Astrocyte of the cerebellum (primary cell): ENCODE measurements around the gene UBE2E2.
"Not testable (repeated sequence)": the region's sequence is repeated elsewhere in the genome, so short reads cannot be mapped to it uniquely, and the experiment has no call there.

Source experiments
- DNase-seq: peaks from one replicate; pipeline ENCODE4 v3.0.0-alpha.2; 2011; ENCODE audit warnings: low read depth
- H3K4me3 ChIP-seq: 2 replicates; pipeline ENCODE4 v1.5.1; 2011; ENCODE audit warnings: mild to moderate bottlenecking, low read depth, low read length, moderate library complexity
- in situ Hi-C: cut with HindIII; loops from 2 replicates; pipeline ENCODE4 v1.10.0; 2017; ENCODE audit warnings: low sequenced_read_pairs
- TF ChIP-seq, protein P1 (sequence below): IDR thresholded peaks from 2 replicates; pipeline ENCODE4 v1.5.1; 2012; ENCODE audit warnings: low read length, low read depth, moderate library complexity, mild to moderate bottlenecking; ENCODE audit errors: missing control alignments

The UBE2E2 gene

DNA sequence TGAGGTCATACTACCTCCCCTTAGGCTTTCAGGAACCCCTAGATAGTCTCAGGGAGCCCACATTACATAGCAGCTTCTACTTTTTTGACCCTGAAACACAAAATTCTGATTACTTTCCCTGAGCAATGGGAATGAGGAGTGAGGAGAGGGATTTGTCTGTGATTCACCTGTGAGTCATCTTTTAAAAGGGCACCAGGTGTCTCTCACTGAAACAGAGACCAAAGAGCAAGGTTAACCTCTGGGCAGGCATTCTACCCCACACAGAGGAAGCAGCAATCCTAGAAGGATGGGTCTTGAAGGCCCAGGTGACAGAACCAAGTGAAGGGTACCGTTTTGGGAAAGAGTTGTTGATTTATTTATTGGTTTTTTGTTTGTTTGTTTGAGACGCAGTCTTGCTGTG, 31.1 kb upstream of the UBE2E2 start:
- no peak for DNase-seq
- H3K4me3 ChIP-seq: no peak overlapping the region
- TF ChIP-seq, protein P1, sequence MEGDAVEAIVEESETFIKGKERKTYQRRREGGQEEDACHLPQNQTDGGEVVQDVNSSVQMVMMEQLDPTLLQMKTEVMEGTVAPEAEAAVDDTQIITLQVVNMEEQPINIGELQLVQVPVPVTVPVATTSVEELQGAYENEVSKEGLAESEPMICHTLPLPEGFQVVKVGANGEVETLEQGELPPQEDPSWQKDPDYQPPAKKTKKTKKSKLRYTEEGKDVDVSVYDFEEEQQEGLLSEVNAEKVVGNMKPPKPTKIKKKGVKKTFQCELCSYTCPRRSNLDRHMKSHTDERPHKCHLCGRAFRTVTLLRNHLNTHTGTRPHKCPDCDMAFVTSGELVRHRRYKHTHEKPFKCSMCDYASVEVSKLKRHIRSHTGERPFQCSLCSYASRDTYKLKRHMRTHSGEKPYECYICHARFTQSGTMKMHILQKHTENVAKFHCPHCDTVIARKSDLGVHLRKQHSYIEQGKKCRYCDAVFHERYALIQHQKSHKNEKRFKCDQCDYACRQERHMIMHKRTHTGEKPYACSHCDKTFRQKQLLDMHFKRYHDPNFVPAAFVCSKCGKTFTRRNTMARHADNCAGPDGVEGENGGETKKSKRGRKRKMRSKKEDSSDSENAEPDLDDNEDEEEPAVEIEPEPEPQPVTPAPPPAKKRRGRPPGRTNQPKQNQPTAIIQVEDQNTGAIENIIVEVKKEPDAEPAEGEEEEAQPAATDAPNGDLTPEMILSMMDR: no peak
- in situ Hi-C loops: no loop called here

DNA sequence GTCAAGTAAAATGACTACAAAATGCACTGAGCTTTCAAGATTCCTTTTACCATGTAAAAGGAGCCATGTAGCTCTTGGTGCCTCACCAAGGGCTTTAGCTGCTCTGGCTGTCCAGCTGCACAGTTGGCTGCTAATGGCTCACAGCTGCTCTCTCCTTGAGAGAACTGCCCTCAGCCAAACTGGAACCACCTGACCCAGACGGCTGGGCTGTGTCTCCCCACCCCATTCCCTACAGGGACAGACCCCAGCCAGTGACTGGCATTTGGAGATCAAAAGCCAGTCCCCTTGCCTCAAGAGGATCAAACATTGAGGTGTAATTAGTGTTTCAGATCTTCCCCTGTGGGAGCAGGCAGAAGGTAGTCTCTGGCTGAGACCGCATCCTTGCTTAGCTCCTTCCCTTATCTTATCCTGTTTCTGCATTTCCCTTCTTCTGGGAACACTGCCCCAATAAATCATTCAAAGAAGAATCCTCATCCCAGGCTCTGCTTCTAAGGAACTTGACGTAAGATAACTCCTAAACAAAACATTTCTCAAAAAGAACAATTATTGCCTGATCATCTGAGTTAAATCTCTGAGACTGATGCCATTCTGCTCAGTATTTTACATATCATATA, 28.6 kb upstream of the UBE2E2 start:
- DNase-seq: no peak
- H3K4me3 ChIP-seq: no peak overlapping the region
- in situ Hi-C loops: no loop called here
- TF ChIP-seq, protein P1: no peak

DNA sequence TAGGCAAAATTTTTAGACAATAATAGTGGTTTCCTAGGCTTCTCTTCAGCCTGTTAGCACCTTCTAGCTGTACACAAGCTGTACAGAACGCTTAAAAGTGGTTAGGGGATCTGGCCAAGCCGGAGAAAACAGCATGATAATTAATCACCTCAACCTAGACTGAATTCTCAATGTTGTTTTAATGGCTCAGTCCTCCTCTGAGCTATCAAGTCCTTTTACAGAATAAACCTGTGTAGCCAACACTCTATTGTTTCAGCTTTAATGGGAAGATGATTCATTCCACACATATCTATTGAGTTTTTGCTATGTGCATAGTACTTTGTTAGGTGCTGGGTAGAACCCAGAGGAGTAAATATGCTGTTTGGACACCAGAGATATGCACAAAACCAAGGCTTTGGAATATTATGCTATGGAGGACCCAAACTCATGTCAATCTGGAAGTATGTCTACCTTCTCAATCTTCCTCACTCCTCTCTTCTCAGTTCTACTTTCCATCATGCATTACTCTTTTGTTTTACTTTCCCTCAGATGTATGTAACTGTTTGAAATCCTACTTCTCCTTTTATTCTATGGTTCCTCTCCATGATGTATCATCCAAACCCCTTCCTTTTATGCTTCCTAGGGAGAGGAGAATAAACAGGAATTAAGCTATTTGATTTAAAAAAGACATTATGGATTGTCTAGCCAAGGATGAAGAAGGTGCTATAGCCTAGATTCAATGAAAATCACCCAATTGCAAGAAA, 27.6 kb upstream of the UBE2E2 start:
- no peak overlapping the region for H3K4me3 ChIP-seq
- peak; percentile 23 for DNase-seq
- TF ChIP-seq, protein P1: no peak
- in situ Hi-C loops: no loop called here

DNA sequence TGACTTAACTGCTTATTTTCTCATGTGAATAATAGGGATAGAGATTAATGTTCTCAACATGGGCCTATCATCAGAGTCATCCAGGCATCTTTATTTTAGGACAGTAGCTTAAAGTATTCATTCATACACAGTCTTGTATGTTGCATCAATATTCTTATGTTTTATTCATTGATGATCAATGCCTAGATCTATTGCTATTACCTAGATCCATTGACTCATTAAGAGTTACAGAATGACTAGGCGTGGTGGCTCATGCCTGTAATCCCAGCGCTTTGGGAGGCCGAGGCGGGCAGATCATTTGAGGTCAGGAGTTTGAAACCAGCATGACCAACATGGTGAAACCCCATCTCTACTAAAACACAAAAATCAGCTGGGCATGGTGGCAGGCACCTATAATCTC, 26.3 kb upstream of the UBE2E2 start:
- DNase-seq, in situ Hi-C loops, H3K4me3 ChIP-seq: not testable (repeated sequence)

DNA sequence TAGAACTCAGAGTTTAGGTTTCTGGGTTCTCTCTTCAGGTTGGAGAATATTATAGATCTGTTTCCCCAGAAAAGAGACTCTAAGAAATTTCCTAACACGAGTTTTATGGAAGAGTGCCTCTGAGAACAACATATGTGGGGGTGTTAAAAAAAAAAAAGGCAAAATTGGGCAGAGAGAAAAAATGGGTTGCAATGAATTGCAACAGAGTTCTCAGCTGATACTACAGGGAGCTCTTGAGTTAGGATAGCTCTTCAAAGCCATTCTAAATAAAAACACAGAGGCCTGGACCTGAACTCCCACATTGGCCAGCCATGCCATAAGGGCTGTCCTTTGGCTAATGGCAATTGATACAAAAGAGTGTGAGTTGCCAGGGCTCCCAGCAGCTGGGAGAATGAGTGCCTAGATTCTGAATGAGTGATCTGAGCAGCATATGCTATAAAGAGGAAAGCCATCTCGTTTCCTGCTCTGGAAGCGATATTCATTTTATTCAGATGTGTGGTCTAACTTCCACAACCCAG, 20.1 kb upstream of the UBE2E2 start:
- in situ Hi-C loops: no loop called here
- TF ChIP-seq, protein P1: no peak
- H3K4me3 ChIP-seq: no peak overlapping the region
- no peak for DNase-seq

DNA sequence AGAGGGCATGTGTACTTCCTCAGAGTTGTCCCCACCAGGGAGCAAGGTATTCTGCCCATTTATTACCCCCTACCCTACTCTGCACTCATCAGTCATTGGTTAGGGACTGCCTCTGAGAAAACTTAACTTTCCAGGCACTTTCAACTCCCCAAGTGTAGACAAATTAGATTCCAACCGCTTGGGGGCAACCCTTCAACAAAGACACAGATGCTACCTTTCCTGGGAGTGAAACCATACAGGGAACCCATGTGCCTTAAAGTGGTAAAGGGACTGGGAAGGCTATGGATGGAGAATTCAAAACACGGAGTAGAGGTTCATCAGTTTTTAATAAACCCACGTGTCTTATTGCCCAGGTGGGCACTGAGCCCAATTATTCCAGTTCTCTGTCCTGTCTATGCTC, 19.4 kb upstream of the UBE2E2 start:
- TF ChIP-seq, protein P1: peak; percentile 65
- no peak overlapping the region for H3K4me3 ChIP-seq
- in situ Hi-C loops: no loop called here
- DNase-seq: peak; percentile 28

DNA sequence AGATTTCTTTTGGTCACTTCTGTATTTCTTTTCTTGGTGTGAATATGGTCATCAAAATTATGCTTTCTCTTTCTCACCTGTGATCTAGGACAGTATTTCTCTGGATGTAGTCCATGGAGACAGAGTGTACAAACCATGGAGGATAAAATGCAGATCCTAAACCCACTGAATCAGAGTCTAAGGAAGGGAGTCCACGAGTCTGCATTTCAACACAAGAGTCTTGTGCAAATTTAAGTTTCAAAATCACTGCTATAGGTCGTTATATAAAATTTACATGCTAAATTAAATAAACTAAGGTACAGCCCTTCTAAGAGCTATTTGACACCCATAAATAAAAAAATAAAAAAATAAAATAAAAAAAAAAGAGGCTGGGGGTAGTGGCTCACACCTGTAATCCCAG, 17.3 kb upstream of the UBE2E2 start:
- in situ Hi-C loops: no loop called here
- TF ChIP-seq, protein P1: no peak
- no peak overlapping the region for H3K4me3 ChIP-seq
- no peak for DNase-seq
